Stimulated activated CD8-positive, alpha-beta memory T cell treated with anti-CD3 and anti-CD28 coated beads, Interleukin-4, amount 100 ng/mL, for 24 hours (primary cell): Measurements from ENCODE around the gene SEMA3B.
A peak's percentile ranks its signal among the peaks of the same experiment; 100 is the strongest.
"Not testable (repeated sequence)": the region's sequence is repeated elsewhere in the genome, so short reads cannot be mapped to it uniquely, and the experiment has no call there.

Source experiments
- DNase-seq: peaks from one replicate; pipeline ENCODE4 v3.0.0-alpha.2; 2020; ENCODE audit warnings: low read depth

Gene SEMA3B

DNA sequence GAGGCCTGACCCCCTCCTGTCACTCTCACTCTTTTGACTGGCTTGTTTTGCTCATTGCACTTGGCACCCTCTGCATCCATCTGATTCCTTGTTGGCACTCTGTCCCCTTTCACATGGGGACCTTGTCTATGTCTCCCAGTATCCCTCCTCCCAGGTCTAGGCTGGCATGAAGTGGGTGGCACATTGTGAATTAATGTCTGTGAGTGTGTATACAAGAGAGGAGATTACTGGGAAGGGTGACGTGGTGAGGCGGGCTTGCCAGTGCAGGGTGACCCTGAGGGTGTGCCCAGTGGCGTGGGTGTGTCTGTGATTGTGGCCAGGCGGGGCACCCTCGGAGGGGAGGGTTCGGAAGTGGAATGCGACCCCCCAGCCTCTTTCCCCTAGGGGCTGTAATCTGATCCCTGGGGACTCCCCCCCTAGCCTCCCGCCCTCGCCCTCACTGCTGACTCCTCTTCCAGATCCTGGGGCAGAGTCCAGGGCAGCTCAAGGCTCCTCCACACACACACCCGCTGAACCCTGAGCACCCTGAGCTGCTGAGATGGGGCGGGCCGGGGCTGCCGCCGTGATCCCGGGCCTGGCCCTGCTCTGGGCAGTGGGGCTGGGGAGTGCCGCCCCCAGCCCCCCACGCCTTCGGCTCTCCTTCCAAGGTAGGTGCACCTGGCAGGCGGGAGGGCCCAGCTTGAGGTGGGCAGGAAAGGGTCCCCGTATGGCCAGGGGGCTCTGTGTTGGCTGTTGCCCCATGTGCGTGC, at the start of gene SEMA3B:
Gene SEMA3B (plus strand): TSS at position 445 of the 749 bp plus-strand sequence. CDS start 94 bp downstream, at position 539.
- no peak for DNase-seq

- DNase-seq, result no peak
These were observed 49.7 kb upstream of the SEMA3B start for GRCh38 chr3:50219285-50219684.

GRCh38 chr3:50220109-50220508, 48.8 kb upstream of the SEMA3B start:
- no peak for DNase-seq

- DNase-seq, result no peak
These were observed 47.9 kb upstream of the SEMA3B start for GRCh38 chr3:50221051-50221410.

DNA sequence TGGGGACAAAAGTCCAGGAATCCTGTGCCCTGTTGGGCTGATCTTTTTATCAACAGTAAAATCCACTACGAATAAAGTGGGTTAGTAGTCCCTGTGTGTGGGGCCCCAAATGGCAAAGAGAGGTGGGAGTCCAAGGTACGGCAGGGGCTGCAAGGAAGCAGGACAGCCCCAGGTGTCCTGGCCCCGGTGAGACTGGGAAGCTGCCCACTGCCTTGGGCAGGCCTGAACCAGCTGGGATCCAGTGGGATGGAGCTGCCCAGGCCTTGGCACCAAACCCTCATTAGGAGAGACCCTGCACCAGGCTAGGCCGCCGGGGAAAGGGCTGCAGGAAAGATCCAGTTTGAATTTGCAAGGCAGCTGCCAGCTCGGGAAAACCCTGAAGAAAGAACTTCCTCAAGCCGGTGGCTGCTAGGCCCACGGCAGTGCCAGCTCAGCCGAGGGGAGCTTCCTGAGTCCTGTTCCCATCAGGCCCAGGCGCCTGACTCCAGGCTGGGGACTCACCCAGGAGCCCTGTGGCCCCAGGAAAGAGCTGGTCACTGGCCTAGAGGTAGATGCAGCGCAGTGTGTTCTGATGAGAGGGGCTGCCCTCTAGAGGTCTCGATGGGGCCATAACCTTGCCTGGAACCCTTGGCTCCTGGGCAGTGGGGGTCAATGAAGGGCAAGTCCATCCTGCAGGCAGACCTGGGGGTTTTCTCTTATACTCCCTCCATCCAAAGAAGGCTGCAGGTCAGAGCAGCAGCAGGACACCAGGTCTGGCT, 47.4 kb upstream of the SEMA3B start:
- DNase-seq, result no peak

DNA sequence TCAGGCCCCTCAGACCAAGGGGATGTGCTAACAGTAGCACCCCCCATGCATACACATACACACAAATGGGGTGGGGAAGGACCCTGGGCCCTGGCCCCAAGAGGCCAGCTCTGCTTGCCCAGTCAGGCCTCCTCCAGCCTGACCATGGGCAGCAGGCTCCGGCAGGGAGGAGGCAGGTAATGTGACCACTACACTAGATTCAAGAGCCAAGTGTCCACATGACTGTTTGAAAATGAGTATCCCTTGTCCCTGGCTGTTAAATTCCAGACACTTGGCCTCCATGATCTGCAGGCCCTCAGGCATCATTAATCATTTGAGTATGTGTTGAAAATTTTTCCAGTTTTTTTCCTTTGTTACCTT, 46.8 kb upstream of the SEMA3B start:
- DNase-seq, result no peak

DNA sequence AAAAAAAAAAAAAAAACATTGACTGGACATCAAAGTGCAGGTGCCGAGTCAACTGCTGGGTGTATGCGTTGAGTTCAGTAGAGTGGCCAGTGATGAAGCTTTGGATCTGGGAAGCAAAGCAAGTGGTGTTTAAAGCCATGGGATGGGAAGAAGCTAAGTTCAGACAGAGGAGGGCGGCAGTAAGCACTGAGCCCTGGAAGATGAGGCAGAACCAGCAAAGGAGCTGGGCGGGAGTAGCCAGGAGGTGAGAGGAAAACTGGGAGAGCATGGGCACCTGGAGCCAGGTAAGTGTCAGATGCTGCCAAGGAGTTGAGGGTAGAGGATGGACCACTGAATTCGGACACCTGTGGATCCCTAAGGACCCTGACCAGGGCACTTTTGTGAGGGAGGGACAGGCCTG, 44.3 kb upstream of the SEMA3B start:
- DNase-seq, result no peak

GRCh38 chr3:50226888-50227389, 42.0 kb upstream of the SEMA3B start:
- no peak for DNase-seq

DNA sequence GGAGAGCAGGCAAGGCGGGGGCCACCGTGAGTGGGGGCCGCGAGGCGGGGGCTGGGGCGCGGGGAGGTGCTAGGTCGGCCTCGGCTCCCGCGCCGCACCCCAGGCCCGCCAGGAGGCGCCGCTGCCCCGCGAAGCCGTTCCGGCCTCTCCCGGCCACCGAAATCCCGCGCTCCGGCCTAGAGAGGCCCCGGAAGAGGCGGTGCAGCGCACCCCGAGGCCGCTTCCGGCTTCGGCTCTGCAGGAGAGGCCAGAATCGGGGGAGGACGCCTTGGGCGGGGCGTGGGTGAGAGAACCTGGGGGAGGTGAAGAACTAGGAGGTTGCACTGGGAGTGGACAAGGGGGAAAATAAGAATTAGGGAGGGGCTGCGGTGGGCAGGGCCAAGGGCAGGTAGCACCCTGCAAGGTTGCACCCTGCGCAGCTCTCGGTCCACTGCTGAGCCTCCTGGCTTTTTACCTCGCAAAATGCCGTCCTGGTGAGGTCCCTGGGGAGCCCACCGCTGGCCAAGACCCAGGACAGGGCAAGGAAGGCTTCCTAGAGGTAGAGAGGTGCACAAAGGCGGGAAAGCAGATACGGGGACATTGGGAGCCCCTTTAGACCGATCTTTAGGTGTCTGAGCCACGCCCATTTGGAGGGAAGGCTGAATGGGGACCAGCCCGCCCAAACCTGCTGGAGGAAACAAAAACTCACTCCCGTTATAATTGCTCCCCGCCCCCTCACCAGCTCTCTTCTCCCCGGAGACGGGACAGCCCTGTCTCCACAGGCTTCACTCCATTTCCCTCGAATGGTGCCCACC, 41.4 kb upstream of the SEMA3B start:
- DNase-seq, result peak; percentile 84

DNA sequence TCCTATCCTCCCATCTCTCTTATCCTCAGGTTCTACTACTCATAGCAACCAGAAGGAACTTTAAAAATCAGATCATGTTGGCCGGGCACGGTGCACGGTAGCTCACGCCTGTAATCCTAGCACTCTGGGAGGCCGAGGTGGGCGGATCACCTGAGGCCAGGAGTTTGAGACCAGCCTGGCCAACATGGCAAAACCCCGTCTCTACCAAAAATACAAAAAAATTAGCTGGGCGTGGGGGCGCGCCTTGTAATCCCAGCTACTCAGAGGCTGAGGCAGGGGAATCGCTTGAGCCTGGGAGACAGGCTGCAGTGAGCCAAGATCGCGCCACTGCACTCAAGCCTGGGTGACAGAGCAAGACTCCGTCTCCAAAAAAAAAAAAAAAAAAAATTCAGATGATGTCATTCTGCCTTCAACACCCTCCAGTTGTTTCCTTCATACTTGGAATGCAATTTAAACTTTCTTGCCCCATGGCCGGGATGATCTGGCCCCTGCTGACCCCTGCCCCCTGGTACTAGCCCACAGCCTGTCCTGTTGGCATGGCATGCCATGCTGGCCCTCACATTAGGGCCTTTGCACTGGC, 40.7 kb upstream of the SEMA3B start:
- DNase-seq, result not testable (repeated sequence)

DNA sequence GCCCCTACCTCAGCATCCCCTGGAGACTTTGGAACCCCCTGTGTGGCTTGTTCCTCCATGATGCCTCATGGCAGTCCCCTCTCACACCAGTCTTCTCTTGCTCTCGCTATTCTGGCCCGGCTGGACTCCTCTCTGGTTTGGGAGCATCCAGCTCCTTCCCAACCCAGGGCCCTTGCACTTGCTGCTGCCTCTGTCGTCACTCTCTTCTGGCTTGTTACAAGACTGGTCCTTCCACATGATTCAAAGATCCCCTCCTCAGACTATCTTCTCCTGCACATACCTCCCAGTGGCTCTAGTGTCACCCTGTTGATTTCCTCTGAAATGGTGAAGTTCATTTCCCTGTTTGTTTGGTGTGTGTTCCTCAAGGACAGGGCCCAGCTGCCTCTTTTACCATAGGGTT, 39.5 kb upstream of the SEMA3B start:
- no peak for DNase-seq

DNA sequence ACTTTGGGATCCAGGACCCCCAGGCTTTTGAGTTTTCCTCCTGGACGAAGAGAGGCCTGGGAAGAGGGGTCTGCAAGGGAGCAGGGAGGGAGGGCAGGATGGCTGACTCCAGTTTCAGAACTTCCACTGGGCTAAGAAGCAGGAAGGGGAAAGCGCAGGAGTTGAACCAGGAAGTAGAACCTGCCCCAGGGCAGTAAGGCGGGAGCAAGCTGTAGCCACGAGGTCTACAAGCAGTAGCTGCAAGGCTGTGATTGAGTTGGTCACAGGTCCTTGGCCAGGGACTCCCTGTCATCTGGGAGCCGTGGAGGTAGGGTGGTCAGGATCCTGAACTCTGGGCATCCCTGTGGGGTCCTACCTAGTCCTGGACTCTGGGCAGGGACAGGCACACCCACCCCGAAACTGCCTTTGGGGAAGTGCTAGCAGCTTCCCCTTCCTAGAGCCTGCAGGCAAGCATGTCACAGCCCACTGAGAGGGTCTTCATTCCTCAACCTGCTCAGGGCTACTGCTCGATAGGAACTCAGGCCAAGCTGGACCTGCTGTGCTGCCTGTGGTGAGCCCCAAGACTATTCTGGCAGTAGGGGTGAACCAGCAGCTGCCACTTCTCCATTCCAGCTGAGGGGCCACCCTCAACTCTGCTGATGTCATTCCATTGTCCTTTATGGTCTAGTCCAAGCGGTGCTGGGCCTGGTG, 38.7 kb upstream of the SEMA3B start:
- DNase-seq, result no peak

DNA sequence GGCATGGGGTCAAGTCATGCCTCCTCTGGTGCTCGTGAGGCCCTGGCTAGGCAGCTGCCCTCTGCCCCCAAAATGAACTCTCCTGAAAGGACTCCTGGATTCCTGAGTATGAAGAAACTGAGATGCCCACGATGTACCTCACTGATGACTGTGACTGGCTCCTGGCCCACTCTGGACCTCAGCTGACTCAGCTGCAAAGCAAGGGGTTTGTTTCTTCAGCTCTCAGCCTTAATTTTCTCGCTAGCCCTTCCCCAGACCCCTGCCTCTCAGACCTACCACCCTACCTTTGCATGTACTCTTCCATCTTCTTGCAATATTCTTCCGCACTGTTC, 38.2 kb upstream of the SEMA3B start:
- DNase-seq, result no peak

GRCh38 chr3:50231581-50231980, 37.4 kb upstream of the SEMA3B start:
- no peak for DNase-seq

GRCh38 chr3:50232303-50232702, 36.6 kb upstream of the SEMA3B start:
- DNase-seq, result no peak

GRCh38 chr3:50233176-50233575, 35.8 kb upstream of the SEMA3B start:
- DNase-seq, result no peak

- DNase-seq, result peak; percentile 99
These were observed 33.0 kb upstream of the SEMA3B start, which contains the start of gene GNAI2 for GRCh38 chr3:50235716-50236483. Gene GNAI2, plus strand, starts transcription at chr3:50236204. Its CDS starts 132 bp downstream, at chr3:50236336.

GRCh38 chr3:50236484-50237132, 32.3 kb upstream of the SEMA3B start:
- no peak for DNase-seq

- no peak for DNase-seq
These were observed 31.8 kb upstream of the SEMA3B start for GRCh38 chr3:50237133-50237651.
